Liver (tissue), 3 donors: Measurements from ENCODE around the gene FRK.

Experiments
- CTCF ChIP-seq: fragments of 150-350 bp; IDR thresholded peaks from 2 replicates; pipeline ENCODE4 v1.5.1; 2017; ENCODE audit warnings: improper control_type of control experiment, low read depth, low read length; ENCODE audit not compliant: missing input control
- MAX ChIP-seq: IDR thresholded peaks from 2 replicates; pipeline ENCODE4 v1.6.1; 2016; ENCODE audit warnings: antibody characterized with exemption
- REST ChIP-seq: IDR thresholded peaks from 2 replicates; pipeline ENCODE4 v1.6.1; 2016; ENCODE audit warnings: antibody characterized with exemption, mild to moderate bottlenecking
- RXRA ChIP-seq, 2 donors: IDR thresholded peaks; 2 replicates each; pipeline ENCODE4 v1.6.1; 2017 to 2018; ENCODE audit warnings: antibody characterized with exemption in 2 of 2, mild to moderate bottlenecking in 1 of 2
- TAF1 ChIP-seq: conservative IDR thresholded peaks from 2 replicates; pipeline ENCODE4 v1.6.1; 2016; ENCODE audit warnings: antibody characterized with exemption, mild to moderate bottlenecking
- ZBTB33 ChIP-seq: IDR thresholded peaks from 2 replicates; pipeline ENCODE4 v1.6.1; 2016; ENCODE audit warnings: antibody characterized with exemption
- donor health status: healthy.
- donor health status: healthy.

GRCh38 chr6:115914098-115914497, 146.6 kb downstream of the FRK start:
- TF ChIP-seq CTCF (no peak), MAX (no peak), REST (no peak), ZBTB33 (no peak), RXRA (IDR thresholded peaks at IDR 0.05) (no peak), TAF1 (no peak)
